ENCODE measurements around the gene GABRG3.
"Not testable (repeated sequence)": the region's sequence is repeated elsewhere in the genome, so short reads cannot be mapped to it uniquely, and the experiment has no call there.

The GABRG3 gene

DNA sequence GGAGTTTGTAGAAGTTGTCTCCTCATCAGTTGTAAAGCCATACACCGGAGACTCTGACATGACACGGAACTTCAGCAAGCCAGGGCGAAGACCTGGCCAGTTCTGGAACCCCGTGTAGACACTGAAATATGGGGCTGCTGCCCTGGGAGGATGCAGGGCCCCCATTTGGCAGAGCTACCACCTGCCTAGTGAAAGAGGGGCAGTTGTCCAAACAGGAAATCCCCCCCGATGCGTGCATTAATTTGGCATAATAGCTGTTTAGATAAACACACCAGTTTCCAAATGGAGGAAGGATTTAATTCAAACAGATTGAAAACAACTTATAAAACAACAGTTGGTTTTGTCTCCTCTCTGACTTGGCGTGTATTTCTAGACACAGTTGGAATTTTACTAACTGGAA, 357.2 kb downstream of the GABRG3 start:
- DNase-seq (ENCODE audit: low read depth, low spot score), result no peak

DNA sequence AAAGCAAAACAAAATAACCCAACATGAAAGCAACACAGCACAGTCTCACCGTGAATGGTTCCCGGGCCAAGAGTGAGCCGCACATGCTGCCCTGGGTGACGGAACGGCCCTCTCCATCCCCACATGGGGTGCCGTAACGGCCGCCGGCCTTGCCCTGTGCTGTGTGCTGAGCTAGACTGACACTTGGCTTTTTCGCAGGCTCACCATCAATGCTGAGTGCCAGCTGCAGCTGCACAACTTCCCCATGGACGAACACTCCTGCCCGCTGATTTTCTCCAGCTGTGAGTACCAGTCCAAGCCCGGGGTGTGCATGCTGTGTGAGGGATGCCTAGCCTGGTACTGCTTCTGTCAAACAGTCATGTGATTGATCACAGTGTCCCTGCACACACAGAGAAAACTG, 357.6 kb downstream of the GABRG3 start:
- no peak for DNase-seq (ENCODE audit: low read depth, low spot score)

DNA sequence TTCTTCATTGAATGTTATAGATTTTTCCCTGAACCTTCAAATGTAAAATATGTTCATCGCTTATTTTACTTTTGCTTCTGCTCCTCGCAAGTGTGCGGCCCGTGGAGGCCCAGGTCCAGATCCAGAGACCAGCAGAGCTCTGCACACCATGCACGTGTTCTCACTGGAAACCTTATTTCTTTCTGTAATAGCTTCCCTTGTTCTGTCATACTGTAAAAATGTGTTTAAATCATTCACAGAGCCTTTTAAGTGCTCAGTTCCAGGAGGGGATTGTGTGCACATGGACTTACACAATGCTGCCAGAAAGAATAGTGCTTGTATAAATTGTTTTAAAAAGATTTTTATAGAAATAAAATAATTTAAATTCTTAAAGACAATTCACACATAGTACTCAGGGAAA, 359.3 kb downstream of the GABRG3 start:
- no peak for DNase-seq (ENCODE audit: low read depth, low spot score)

DNA sequence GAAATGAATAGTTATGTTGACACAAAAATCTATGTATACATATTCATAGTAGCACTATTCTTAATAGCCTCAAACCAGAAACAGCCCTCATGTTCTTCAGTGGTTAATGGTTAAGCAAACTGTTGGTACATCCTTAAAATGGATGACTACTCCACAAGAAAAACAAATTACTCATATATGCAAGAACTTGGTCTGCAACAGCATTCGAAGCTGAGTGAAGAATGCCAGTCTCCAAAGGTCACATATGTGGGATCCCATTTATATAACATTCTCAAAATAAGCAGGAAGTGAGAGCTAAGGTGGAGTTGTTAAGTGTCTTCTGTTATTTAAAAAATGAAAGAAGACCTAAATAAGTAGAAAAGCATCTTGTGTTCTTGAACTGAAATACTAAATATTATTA, 365.7 kb downstream of the GABRG3 start:
- DNase-seq (ENCODE audit: low read depth, low spot score), result no peak

DNA sequence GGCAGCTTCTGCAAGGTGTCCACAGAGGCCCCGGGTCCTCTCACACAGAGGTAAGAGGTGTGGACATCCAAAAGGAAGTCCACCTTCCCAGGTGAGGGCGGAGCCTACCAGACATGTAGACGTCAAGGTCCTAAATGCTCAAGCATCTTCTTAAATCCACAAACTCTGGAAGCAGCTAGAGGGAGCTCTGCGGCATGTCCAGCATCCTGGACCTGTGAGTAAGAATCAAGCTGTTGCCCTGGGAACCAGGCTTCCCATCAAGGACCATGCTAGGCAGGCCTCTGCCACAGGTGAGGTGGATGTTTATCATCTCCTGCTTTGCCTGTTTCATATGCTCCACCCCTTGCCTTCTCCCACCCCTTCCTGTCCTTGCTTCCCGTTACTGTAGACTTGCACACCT, 368.2 kb downstream of the GABRG3 start:
- no peak for DNase-seq (ENCODE audit: low read depth, low spot score)

DNA sequence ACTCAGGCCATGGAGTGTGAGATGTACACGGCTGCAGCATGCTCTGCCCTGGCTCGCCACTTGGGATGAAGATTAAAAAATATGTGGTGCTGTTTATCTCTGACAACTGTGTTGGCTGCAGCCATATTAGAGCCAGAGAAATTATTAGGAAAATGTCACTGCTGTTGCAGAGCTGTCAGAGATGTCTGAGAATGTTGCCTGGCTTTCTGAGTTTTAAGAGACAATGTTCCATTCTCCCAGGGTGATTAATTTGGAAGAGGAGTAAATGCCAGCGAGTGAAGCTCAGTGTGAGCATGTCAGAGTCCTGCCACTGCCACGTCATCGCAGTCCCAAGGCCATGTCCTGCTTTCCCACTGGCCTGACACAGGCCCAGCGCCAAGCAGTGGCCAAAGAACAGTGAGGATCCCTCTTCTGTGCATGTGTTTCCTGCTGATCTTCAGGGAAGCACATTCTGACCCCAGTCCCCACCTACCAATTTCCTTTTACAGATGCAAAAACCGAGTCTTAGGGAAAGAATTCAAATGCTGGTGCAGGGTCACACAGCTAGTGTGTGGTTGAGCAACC, 370.9 kb downstream of the GABRG3 start:
- no peak for DNase-seq (ENCODE audit: low read depth, low spot score)

DNA sequence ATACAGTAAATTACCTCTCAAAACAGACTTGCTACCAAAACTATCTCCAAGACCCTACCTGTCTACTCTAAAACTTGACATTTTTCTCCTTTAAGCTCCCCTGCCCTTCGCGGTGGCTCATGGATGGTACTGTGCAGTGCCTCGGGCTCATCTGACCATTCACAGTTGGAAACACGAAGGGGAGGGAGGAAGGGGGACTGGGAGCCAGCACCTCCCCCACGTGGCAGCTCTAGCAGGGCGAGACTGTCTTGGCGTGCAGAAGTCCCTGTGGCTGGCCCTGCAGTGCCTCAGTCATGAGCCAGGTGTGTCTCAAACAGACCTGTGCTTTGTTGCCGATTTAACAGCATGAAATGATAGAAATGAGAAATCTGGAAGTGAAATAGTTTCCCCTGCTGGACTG, 372.0 kb downstream of the GABRG3 start:
- no peak for DNase-seq (ENCODE audit: low read depth, low spot score)

DNA sequence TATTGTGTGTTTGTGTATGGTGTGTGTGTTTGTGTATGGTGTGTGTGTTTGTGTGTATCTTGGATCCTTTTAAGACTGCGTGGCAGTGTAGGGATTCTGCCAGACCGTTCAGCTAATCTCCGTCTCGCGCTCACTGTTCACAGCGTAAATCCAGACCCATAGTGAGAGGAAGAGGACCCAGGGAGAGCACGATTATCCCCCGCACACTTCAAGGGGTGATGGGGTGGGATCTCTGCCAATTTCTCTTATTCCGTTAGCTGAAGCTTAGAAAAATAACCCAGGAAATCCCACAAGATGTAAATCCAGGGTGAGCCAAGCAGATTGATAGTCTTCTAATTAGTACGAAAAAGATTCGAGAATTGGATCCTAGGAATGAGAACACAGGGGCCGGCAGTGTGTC, 381.2 kb downstream of the GABRG3 start:
- DNase-seq (ENCODE audit: low read depth, low spot score), result no peak

DNA sequence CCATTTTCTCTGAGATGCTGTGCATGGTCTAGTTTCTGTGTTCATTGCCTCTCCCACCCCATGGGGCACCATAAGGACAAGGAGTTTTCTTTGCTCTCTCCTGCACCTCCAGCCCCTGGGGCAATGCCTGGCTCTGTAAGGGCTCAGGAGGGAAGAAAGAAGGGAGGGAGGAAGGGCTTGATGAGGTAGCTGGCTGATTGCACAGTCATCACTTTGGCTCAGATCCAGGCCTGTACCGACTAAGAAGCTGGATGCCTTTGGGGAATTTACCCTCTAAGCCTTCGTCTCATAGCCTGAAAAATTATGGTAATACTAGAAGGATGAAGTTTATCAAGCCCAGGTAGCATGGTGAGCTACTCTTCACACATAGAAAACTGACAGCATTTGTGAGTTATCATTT, 382.9 kb downstream of the GABRG3 start:
- no peak for DNase-seq (ENCODE audit: low read depth, low spot score)

DNA sequence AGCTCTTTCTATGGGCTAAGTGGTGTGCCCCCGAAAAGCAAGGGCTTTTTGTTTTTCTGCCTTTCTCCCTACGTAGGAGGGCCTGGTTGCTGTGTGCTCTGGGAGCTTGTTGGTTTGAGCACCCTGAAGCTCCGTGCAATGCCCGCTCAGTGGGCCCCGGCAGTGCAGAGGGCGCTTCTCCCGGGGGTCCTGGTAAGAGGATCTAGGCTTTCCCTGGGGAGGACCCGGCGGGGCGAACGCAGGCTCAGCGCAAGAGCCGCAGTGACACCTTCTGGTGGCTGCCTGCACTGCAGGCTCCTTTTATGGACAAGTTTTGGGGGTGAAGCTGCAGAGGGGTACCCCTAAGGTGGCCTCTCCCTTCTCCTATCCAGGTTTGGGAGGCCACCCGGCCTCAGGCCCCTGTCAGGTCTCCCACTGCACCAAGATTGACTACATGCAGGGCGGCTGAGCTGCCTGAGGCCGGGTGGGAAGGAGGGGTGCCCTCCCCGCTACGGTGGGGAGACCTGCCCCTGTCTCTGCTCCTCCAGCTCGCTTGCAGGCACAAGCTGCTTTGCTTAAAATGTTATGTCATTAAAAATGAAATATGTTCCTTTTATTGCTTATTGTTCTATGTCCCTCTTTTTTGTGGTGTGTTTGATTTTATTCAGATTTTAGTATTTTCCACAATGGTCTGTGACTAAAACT, 387.9 kb downstream of the GABRG3 start:
- no peak for DNase-seq (ENCODE audit: low read depth, low spot score)

DNA sequence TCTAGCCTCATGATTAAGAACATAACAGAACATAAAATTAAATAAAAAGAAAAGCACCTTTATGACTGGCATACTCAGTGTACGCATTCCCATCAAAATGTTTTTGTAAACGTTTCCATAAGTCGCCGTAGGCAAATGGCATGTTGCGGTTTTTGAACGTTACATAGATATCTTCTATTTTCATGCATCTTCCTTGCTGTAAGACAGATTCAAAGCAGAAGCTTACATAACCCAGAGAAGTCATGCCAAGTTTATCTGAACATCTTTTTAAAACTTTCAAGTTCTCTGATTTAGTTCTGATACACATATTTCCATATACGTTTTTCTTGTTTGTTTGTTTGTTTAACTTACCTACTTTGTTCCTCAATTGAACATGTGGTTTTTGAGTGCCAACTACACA, 388.6 kb downstream of the GABRG3 start:
- DNase-seq (ENCODE audit: low read depth, low spot score), result no peak

DNA sequence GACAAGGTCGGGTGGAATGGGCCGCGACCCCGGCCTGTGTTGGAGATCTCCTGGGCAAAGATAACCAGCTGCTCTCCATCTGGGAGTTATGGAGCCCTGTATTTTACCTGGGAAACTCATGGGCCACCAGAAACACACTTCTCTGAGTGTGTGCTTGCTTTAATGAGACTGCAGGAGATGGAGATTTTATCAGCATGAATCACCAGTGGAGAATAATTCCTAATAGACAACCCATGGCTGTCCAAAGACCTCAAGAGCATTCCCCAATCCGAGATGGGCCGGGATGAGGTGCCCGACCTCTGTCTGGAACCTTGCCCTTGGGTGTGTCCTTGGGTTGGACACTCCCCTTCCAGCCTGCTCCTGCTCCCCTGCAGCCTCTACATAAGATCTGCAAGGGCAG, 389.3 kb downstream of the GABRG3 start:
- DNase-seq (ENCODE audit: low read depth, low spot score), result no peak

DNA sequence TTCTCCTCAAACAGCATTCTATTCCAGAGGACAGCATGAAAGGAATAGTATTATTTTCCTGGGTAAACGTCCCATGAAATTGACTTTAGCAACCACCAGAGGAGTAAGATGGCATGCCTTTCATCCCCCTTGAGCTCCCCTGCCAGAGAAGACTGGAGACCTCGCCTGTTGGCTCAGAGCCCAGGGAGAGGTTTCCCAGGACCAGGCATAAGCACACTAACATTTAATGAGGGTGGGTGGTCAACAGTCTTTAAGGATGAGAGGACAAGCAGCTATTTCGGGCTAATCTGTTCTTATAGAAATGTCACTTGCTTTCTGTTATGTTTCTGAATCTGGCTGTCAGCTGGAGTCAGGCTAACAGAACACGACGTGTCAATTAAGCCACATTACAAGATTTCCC, 390.5 kb downstream of the GABRG3 start:
- no peak for DNase-seq (ENCODE audit: low read depth, low spot score)

DNA sequence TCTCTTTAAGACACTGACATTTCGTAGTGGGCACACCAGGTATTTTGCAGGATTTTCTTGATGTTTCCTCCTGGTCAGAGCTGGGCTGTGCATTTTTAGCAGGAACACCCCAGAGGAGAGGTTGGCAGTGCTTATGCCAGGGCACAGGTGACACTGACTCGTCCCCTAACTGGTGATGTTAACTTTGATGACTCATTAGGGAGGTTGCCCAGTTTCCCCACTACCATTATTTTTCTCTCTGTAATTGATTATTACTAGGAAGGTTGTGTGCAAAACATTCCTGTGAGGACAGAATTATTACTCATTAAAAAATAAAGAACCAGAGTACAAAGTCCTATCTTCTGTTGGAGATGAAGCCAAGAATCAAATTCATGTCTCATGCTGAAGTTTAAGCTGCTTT, 394.5 kb downstream of the GABRG3 start:
- DNase-seq (ENCODE audit: low read depth, low spot score), result no peak

DNA sequence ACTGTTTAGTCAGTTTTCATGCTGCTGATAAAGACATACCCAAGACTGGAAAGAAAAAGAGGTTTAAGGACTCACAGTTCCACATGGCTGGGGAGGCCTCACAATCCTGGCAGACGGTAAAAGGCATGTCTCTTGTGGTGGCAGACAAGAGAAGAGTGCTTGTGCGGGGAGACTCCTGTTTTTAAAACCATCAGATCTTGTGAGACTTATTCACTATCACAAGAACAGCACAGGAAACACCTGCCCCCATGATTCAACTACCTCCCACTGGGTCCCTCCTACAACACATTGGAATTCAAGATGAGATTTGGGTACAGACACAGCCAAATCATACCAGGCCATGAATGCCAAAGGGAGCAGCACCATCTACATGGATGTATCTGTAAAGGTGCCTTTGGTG, 406.4 kb downstream of the GABRG3 start:
- DNase-seq (ENCODE audit: low read depth, low spot score), result not testable (repeated sequence)

DNA sequence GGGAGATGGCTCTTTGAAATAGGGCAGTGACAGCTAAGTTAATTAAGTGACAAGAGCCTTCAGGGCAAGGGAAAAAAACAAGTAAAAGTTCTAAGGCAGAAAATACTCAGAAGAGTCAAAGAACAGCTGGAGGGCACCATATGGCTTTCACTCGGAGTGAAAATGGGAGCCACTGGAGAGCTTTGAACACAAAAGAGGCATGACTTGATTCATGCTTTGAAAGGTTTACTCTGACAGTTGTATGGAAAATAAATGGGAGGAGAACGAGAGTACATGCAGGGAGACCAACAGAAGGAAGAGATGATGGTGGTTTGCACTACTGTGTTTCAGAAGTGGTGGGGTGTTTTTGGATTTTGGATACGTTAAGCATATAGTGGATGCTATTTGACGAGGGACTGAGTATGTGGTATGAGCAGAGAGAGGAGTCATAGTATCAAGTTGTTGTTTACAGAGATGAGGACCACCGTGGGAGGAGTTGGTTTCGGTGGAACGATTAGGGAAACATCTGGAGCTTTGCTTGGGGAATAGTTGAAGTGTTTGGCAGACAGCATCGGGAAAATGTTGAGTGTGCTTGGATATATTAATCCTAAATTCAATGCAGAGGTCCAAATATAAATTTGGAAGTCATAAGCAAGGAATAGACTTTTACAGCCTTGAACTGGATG, 411.5 kb downstream of the GABRG3 start:
- no peak for DNase-seq (ENCODE audit: low read depth, low spot score)

DNA sequence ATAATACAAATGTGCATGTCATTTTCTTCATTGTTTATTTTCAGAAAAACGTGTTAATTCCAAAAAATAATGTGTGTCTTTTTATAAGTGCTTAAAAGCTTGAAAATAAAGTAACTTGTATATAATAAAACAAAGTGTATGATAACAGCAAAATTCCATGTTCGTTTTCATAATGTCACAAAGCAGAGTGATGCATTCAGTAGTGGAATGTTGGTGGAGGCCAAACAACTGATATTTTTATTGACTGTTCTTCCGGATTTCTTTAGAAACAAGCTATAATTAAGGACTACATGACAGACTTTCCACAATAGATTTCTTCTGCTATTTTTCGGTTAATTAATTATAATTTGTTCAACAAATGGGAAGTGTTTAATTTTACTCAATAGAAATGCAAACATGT, 412.7 kb downstream of the GABRG3 start:
- DNase-seq (ENCODE audit: low read depth, low spot score), result no peak

DNA sequence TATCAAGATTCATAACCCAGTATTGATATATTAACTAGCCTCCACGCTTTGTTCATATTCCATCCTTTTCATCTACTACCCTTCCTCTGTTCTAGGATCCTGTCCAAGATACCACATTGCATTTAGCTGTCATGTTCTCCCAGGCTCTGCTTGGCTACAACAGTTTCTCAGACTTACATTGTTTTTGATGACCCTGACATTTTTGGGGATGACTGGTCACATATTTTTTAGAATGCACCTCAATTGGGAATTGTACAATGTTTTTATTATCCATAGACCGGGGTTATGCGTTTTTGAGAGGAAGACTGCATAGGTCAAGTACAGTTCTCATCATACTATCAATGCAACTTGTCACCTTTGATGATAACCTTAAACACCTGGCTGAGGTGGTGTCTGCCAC, 421.2 kb downstream of the GABRG3 start:
- DNase-seq (ENCODE audit: low read depth, low spot score), result no peak

DNA sequence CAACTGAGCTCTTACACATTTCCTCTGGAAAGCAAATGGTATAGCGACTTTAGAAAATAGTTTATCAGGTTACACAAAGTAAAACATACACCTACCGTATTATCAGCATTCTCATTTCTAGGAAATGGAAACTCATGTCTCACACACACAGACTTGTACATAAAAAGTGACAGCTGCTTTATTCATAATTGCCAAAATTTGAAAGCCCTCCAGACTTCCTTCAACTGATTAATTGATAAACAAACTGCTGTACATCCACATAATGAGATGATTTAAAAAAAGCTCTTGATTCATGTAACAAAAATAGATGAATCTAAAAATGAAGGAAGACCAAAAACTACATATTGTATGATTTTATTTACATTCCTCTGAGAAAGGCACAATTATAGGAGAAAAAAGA, 425.5 kb downstream of the GABRG3 start:
- DNase-seq (ENCODE audit: low read depth, low spot score), result no peak

DNA sequence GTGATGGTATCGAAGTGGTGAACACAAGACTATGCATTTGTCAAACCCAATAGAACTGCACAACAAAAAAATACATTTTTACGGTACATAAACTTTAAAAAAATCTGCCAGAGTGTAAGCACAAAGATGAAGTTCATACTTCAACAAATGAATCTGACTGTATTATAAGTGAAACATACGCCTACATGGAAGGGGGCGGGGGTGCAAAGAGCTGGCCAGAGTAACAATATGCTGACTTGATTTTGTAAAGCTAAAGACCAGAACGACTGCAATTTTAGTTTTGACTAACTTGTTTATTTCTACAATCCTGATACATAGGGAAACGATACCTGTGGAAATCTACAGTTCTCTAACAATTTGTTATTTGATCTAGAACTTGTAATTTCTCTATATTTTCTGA, 426.0 kb downstream of the GABRG3 start:
- no peak for DNase-seq (ENCODE audit: low read depth, low spot score)

DNA sequence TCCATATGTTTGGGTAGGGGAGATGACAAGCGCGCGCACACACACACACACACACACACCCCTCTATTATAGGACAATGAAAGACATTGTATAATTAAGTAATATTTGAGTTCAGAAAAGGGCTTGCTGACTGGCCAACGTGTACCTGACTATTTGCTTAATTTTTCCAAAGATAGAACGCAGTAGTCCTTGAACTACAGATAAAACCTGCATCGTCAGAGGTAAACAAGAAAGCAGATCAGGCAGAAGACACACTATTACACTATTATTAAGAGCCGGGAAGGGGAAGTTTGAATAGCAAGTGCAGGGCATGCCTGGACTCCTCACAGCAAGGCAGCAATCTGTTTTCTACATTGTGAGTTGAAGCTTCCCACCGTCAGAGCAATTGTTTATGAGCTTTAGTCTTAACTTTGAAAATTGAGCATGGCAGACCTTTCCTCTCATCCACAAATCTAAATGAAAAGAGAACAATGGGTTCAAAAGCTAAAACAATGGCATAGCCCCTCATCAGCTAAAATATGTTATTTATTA, 427.7 kb downstream of the GABRG3 start:
- no peak for DNase-seq (ENCODE audit: low read depth, low spot score)

DNA sequence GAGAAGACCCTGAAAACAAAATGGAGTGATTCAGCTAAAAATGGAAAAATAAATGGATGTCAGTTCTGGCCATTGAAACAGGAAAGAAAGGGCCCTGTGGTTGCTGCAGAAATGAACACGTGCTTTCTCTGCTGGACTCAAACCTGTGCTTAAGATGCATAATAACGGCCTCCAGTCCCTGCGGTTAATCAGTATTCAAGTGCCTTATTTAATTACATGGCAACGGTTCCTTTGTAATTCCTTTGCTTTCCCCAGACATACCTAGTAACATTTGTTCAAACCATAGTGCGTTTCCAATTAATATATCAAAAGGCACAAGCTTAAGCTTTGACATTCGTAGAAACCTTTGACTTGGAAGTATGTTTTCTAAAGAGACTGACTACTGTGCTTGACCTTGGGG, 428.3 kb downstream of the GABRG3 start:
- DNase-seq (ENCODE audit: low read depth, low spot score), result no peak

DNA sequence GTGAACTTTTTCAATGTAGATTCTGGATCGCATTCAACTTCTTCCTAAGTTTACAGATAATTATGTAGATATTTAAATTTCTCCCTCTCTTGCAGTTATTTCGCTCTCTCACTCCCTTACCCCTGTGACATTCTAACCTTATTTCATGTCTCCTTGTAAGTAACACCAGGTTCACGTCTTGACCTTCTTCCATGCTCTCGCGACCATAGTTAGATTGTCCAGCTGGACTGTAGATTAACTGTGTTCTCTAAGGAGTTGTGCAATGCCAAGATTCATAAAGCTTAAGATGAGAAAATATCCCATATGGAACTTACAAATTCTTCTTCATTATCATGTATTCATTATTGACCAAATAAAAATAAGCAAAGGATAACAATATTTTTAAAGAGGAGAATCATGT, 430.5 kb downstream of the GABRG3 start:
- no peak for DNase-seq (ENCODE audit: low read depth, low spot score)
